22Rv1 (cell line): Measurements from ENCODE around the gene XRCC4.

Source experiments
- CTCF ChIP-seq: fragments of 450-650 bp; IDR thresholded peaks from 2 replicates; pipeline ENCODE4 v1.5.1; 2017; ENCODE audit warnings: mild to moderate bottlenecking
- ZFX ChIP-seq: fragments of 450-650 bp; IDR thresholded peaks from 2 replicates; pipeline ENCODE4 v1.6.1; 2017; ENCODE audit warnings: antibody characterized with exemption, borderline replicate concordance

- TF ChIP-seq CTCF: no peak
- TF ChIP-seq ZFX: no peak
Observed at GRCh38 chr5:83400241-83400640, 322.9 kb downstream of the XRCC4 start.
